Transverse colon (tissue), 4 donors: ENCODE data around the gene C15orf40.
A peak's percentile ranks its signal among the peaks of the same experiment; 100 is the strongest.

ENCODE experiments used
- EP300 ChIP-seq: sonication (generic); formaldehyde crosslinking; IDR thresholded peaks from one replicate; pipeline ENCODE4 v1.6.1; 2017; ENCODE audit warnings: antibody characterized with exemption, low read depth
- POLR2AphosphoS5 ChIP-seq, 3 donors: sonication (generic); formaldehyde crosslinking; IDR thresholded peaks; one replicate each; pipeline ENCODE4 v1.6.1; 2016; ENCODE audit warnings: antibody characterized with exemption in 3 of 3
- TF ChIP-seq, protein P1 (sequence below), 5 experiments: fragments of 200-600 bp in 3 of 5; fragments of 450-650 bp in 2 of 5; sonication (generic) in 3 of 5; IDR thresholded peaks; 1 replicate in 2 of 5; 2 replicates in 3 of 5; pipeline ENCODE4 v1.5.1; 2016 to 2017; ENCODE audit warnings: antibody characterized with exemption in 5 of 5, inconsistent platforms in 3 of 5, mild to moderate bottlenecking in 2 of 5, moderate library complexity in 1 of 5

DNA sequence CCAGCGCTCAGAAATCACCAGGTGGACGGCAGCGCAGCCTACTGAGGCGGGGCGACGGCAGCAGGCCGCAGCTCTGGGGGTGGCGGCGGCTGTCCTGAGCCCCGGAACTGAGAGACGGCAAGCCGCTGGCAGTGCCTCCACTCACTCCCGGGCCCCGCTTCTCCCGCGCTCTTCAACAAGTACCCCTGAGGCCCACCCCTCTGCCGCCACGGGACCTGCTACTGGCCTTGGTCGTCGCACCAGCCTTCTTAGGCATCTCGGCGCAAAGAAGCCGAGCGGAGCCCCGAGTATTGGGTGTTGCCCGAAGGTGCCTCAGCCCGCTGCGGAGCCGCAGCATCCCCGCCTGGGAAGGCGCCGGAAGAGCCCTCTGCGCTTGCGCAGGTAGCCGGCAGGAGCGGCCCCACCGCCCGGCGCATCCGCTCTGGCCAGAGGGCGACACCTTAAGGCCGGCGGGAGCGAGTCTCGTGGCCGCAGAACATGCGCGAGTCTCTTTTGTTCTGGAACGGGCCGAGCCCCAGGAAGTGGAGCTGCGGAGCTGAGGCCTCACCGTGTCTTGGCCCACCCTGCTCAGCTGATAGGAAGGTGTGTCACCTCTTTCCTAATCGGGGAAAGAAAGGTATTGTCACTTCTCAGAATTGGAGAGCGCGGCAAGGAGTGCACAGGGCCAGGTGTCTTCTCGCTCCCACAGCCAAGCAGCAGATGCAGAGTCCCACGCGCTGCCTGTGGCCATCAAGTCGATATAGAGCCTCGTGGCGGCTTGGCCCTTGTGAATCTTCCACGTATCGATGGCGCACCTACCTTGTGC is at the start of gene C15orf40:
- TF ChIP-seq, protein P1, sequence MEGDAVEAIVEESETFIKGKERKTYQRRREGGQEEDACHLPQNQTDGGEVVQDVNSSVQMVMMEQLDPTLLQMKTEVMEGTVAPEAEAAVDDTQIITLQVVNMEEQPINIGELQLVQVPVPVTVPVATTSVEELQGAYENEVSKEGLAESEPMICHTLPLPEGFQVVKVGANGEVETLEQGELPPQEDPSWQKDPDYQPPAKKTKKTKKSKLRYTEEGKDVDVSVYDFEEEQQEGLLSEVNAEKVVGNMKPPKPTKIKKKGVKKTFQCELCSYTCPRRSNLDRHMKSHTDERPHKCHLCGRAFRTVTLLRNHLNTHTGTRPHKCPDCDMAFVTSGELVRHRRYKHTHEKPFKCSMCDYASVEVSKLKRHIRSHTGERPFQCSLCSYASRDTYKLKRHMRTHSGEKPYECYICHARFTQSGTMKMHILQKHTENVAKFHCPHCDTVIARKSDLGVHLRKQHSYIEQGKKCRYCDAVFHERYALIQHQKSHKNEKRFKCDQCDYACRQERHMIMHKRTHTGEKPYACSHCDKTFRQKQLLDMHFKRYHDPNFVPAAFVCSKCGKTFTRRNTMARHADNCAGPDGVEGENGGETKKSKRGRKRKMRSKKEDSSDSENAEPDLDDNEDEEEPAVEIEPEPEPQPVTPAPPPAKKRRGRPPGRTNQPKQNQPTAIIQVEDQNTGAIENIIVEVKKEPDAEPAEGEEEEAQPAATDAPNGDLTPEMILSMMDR (IDR thresholded peaks at IDR 0.05), result peak; percentile 46 to 66 (median 57)
- TF ChIP-seq EP300 (no peak), POLR2AphosphoS5 (IDR thresholded peaks at IDR 0.05) (peak; percentile 82 to 92 (median 84))
